RKO (cell line): ENCODE measurements around the gene SOX1.
A peak's percentile ranks its signal among the peaks of the same experiment; 100 is the strongest.

Experiments
- DNase-seq: peaks from one replicate; pipeline ENCODE4 v3.0.0-alpha.2; 2016; ENCODE audit warnings: low spot score

The SOX1 gene

GRCh38 chr13:112067116-112067741, at the start of gene SOX1:
SOX1 (plus strand) TSS chr13:112067149; CDS start chr13:112067659, 510 bp downstream.
- DNase-seq = no peak

- DNase-seq = no peak
Observed at GRCh38 chr13:112024577-112024976, 42.4 kb upstream of the SOX1 start.

- DNase-seq = no peak
Observed at GRCh38 chr13:112027250-112027649, 39.7 kb upstream of the SOX1 start.

- no peak for DNase-seq
Observed at GRCh38 chr13:112028481-112028880, 38.5 kb upstream of the SOX1 start.

GRCh38 chr13:112029143-112029542, 37.8 kb upstream of the SOX1 start:
- DNase-seq = no peak

GRCh38 chr13:112032186-112032993, 34.6 kb upstream of the SOX1 start:
- DNase-seq = peak; percentile 75

- no peak for DNase-seq
Observed at GRCh38 chr13:112034231-112034630, 32.7 kb upstream of the SOX1 start.

GRCh38 chr13:112034846-112035245, 32.1 kb upstream of the SOX1 start:
- no peak for DNase-seq

- DNase-seq = peak; percentile 83
Observed at GRCh38 chr13:112042496-112042895, 24.5 kb upstream of the SOX1 start.

GRCh38 chr13:112052213-112052612, 14.7 kb upstream of the SOX1 start:
- DNase-seq = no peak

- DNase-seq = no peak
Observed at GRCh38 chr13:112053167-112053743, 13.7 kb upstream of the SOX1 start.

- no peak for DNase-seq
Observed at GRCh38 chr13:112053744-112054615, 13.0 kb upstream of the SOX1 start.

- no peak for DNase-seq
Observed at GRCh38 chr13:112054616-112055015, 12.3 kb upstream of the SOX1 start.

- DNase-seq = no peak
Observed at GRCh38 chr13:112055036-112055914, 11.7 kb upstream of the SOX1 start.

- DNase-seq = no peak
Observed at GRCh38 chr13:112055915-112056269, 11.1 kb upstream of the SOX1 start.

GRCh38 chr13:112056284-112056727, 10.6 kb upstream of the SOX1 start:
- DNase-seq = no peak

GRCh38 chr13:112056739-112057438, 10.1 kb upstream of the SOX1 start:
- DNase-seq = no peak

GRCh38 chr13:112057439-112057735, 9.6 kb upstream of the SOX1 start:
- DNase-seq = no peak

- DNase-seq = no peak
Observed at GRCh38 chr13:112057736-112058518, 9.0 kb upstream of the SOX1 start.

GRCh38 chr13:112058519-112058873, 8.5 kb upstream of the SOX1 start:
- DNase-seq = no peak
